Natural killer cell treated with Interleukin-12 subunit alpha and Interleukin-12 subunit beta and Interleukin-15 and Interleukin-18, amount 100 ng/mL, for 72 hours (primary cell): Measurements from ENCODE around the gene HLF. TPM values are rescaled to one million over a fixed set of nuclear protein-coding genes. Genes with fewer than 3 reads are reported as not detected.

Source experiments
- ATAC-seq, 2 donors: fragments of 150-1000 bp; cut with Tn5 transposase in 1 of 2; sonication (Bioruptor Pico), chemical (Tn5 transposase) in 1 of 2; 2 replicates each; pipeline ENCODE4 v1.10.0; 2021
- DNase-seq: peaks from one replicate; pipeline ENCODE4 v3.0.0; 2022; ENCODE audit warnings: low spot score
- H3K27ac Mint-ChIP-seq, 2 donors: 1 replicate in 1 of 2; 2 replicates in 1 of 2; pipeline ENCODE4 v1.8.0; 2022; ENCODE audit warnings: mixed read lengths in 2 of 2, mild to moderate bottlenecking in 1 of 2, moderate library complexity in 1 of 2
- H3K27me3 Mint-ChIP-seq, 2 donors: 1 replicate in 1 of 2; 2 replicates in 1 of 2; pipeline ENCODE4 v1.8.0; 2022; ENCODE audit warnings: mixed read lengths in 2 of 2
- H3K36me3 Mint-ChIP-seq: one replicate; pipeline ENCODE4 v1.8.0; 2022; ENCODE audit warnings: mixed read lengths
- H3K4me1 Mint-ChIP-seq, 2 donors: 1 replicate in 1 of 2; 2 replicates in 1 of 2; pipeline ENCODE4 v1.8.0; 2022; ENCODE audit warnings: low read depth in 2 of 2, mixed read lengths in 2 of 2, mild to moderate bottlenecking in 1 of 2
- H3K4me3 Mint-ChIP-seq: one replicate; pipeline ENCODE4 v1.8.0; 2022; ENCODE audit warnings: mixed read lengths
- H3K9me3 Mint-ChIP-seq: 2 replicates; pipeline ENCODE4 v1.8.0; 2022; ENCODE audit warnings: mixed read lengths
- total RNA-seq, 2 donors: library from RNA; stranded (reverse); gene quantifications; one replicate each; pipeline ENCODE4 v1.2.3, GENCODE V29; 2022

The HLF gene
- total RNA-seq, 2 donors from 2014 or later: 0.21 to 1.4 TPM

- H3K9me3 Mint-ChIP-seq: no peaks in the 10 kb centered on the region
- ATAC-seq: no peak
- no peak overlapping the region for H3K27ac Mint-ChIP-seq
- peaks cover 11% of the 10 kb centered on the region in 2 donors for H3K27me3 Mint-ChIP-seq
- no peaks in the 10 kb centered on the region for H3K36me3 Mint-ChIP-seq
- DNase-seq: no peak
- H3K4me1 Mint-ChIP-seq: peaks cover 6 to 15% of the 10 kb centered on the region in 2 donors
- H3K4me3 Mint-ChIP-seq: peak overlapping the region; percentile 53
Observed at GRCh38 chr17:55237841-55238178, 26.9 kb upstream of the HLF start.

DNA sequence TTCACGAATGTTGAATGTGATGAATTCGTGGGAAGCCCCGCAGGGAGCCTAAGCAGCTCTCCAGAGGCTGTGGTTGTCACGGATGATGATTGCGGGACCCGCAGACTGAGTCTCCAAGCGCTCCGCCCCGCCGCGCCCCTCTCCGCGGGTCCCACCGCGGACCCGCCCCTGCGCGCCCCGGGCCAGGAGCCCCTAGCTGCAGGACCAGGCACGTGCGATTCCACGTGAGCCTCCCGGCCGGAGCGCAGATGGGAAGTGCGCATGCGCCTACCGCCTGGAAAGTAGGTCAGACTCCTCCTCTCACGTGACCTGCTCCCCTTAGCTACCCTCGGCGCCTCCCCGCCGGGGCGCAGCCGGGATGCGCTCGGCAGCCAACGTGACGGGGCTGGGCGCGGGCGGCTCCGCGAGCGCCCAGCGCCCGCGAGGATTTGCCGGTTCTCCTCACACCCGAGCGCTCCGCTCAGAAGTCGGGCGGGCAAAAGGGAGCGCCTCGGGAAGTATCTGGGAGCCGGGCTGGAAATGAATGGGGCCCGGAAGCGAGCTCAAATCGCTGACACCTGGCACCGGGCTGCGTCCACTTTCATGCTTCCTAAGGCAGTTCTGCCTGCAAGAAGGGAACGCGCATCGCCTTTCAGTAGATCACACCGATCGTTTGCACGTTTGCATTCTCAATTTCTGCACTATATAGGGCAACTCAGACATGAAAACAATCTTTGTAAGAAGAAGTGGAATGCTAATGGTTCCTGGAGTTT lies 26.4 kb upstream of the HLF start:
- H3K4me3 Mint-ChIP-seq: peak overlapping the region; percentile 78
- no peak overlapping the region for H3K27ac Mint-ChIP-seq

DNA sequence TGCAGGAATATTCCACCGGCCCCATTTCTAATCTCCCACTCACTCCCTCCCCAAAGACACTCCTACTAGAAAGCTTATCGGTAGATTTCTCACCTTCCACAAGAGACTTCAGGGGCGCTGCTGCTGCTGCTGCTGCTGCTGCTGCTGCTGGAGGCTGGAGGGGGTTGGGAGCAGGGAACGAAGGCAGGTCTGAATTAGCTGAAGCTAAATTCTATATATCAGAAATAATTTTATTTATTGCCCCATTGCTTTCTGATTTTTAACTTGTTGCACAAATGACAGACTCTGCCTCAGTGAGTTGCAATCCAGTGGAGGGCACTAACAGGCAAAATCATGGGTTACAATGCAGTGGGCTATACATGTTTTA lies 25.8 kb upstream of the HLF start:
- Mint-ChIP-seq H3K36me3 (no peaks in the 10 kb centered on the region), H3K27ac (no peak overlapping the region), H3K9me3 (no peaks in the 10 kb centered on the region), H3K27me3 (peaks cover 11 to 16% of the 10 kb centered on the region in 2 donors), H3K4me3 (peak overlapping the region; percentile 78), H3K4me1 (peaks cover 6 to 15% of the 10 kb centered on the region in 2 donors)
- DNase-seq (no peak), ATAC-seq (no peak)

More for the DNA sequence above, 26.4 kb upstream of the HLF start:
- Mint-ChIP-seq H3K9me3 (no peaks in the 10 kb centered on the region), H3K4me1 (peaks cover 6 to 15% of the 10 kb centered on the region in 2 donors), H3K27me3 (peaks cover 11 to 16% of the 10 kb centered on the region in 2 donors), H3K36me3 (no peaks in the 10 kb centered on the region)
- DNase-seq (peak; percentile 82), ATAC-seq (peak; percentile 92 to 94)

DNA sequence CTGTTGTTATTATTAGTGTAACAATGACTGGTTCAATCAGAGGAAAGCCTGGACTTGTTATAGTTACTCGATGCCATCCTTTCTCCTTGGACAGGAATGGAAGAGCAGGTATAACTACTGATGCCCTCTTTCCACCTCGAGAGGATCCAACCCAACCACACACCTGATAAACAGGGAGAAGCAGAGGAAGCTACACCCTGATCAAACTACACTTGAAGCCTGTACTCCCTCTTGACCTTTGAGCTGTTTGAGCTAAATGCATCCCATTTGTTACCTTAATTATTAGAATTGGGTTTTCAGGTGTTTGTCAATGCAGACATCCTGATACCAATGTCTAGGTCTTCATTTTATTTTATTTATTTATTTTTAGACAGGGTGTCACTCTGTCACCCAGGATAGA lies 23.7 kb upstream of the HLF start:
- no peak overlapping the region for H3K4me3 Mint-ChIP-seq
- no peak overlapping the region for H3K27ac Mint-ChIP-seq
- peaks cover 26 to 29% of the 10 kb centered on the region in 2 donors for H3K27me3 Mint-ChIP-seq
- H3K4me1 Mint-ChIP-seq: peaks cover 6 to 15% of the 10 kb centered on the region in 2 donors
- ATAC-seq (no peak), DNase-seq (no peak)
- H3K36me3 Mint-ChIP-seq: no peaks in the 10 kb centered on the region
- no peaks in the 10 kb centered on the region for H3K9me3 Mint-ChIP-seq

DNA sequence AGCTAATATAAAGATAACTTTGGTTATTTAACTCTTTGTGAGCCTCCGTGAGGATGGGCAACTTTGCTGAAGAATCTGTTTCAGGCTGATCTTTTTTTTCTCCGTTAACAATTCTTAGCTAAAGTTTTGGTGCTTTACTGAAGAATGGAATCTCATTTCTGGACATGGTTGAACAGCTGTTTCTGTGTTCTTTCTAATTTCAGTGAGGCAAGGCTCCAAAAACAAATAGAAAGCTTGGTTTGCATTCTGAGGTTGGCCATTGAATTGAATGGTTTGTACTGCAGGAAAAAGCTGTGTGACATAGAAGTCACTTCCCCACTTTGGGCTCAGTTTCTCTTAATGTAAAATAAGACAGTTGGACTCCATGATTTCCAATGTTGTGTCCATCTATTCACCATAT lies 22.3 kb upstream of the HLF start:
- H3K4me3 Mint-ChIP-seq: no peak overlapping the region
- DNase-seq (no peak), ATAC-seq (no peak)
- no peaks in the 10 kb centered on the region for H3K9me3 Mint-ChIP-seq
- peaks cover 34 to 42% of the 10 kb centered on the region in 2 donors for H3K27me3 Mint-ChIP-seq
- H3K4me1 Mint-ChIP-seq: peaks cover under 1 to 10% of the 10 kb centered on the region in 2 donors
- H3K36me3 Mint-ChIP-seq: no peaks in the 10 kb centered on the region
- no peak overlapping the region for H3K27ac Mint-ChIP-seq

GRCh38 chr17:55245986-55246385 lies 18.8 kb upstream of the HLF start:
- H3K4me3 Mint-ChIP-seq: no peak overlapping the region
- H3K9me3 Mint-ChIP-seq: no peaks in the 10 kb centered on the region
- ATAC-seq: no peak
- H3K27ac Mint-ChIP-seq: no peak overlapping the region
- no peak for DNase-seq
- no peaks in the 10 kb centered on the region for H3K4me1 Mint-ChIP-seq
- no peaks in the 10 kb centered on the region for H3K36me3 Mint-ChIP-seq
- H3K27me3 Mint-ChIP-seq: peaks cover 34 to 58% of the 10 kb centered on the region in 2 donors

GRCh38 chr17:55246583-55246982 lies 18.2 kb upstream of the HLF start:
- Mint-ChIP-seq H3K36me3 (no peaks in the 10 kb centered on the region), H3K27me3 (peaks cover 34 to 63% of the 10 kb centered on the region in 2 donors), H3K9me3 (no peaks in the 10 kb centered on the region), H3K4me3 (no peak overlapping the region), H3K4me1 (no peaks in the 10 kb centered on the region), H3K27ac (no peak overlapping the region)
- ATAC-seq (no peak), DNase-seq (no peak)

- no peak overlapping the region for H3K4me3 Mint-ChIP-seq
- H3K4me1 Mint-ChIP-seq: no peaks in the 10 kb centered on the region
- H3K36me3 Mint-ChIP-seq: no peaks in the 10 kb centered on the region
- ATAC-seq (no peak), DNase-seq (no peak)
- H3K9me3 Mint-ChIP-seq: no peaks in the 10 kb centered on the region
- no peak overlapping the region for H3K27ac Mint-ChIP-seq
- H3K27me3 Mint-ChIP-seq: peaks cover 33 to 63% of the 10 kb centered on the region in 2 donors
Observed at GRCh38 chr17:55248077-55248476, 16.7 kb upstream of the HLF start.

- H3K4me1 Mint-ChIP-seq: no peaks in the 10 kb centered on the region
- H3K27me3 Mint-ChIP-seq: peaks cover 26 to 62% of the 10 kb centered on the region in 2 donors
- no peaks in the 10 kb centered on the region for H3K36me3 Mint-ChIP-seq
- no peak overlapping the region for H3K4me3 Mint-ChIP-seq
- DNase-seq: no peak
- H3K27ac Mint-ChIP-seq: no peak overlapping the region
- no peaks in the 10 kb centered on the region for H3K9me3 Mint-ChIP-seq
- no peak for ATAC-seq
Observed at GRCh38 chr17:55249861-55250260, 14.9 kb upstream of the HLF start.

GRCh38 chr17:55254375-55254774 lies 10.4 kb upstream of the HLF start:
- no peak for ATAC-seq

DNA sequence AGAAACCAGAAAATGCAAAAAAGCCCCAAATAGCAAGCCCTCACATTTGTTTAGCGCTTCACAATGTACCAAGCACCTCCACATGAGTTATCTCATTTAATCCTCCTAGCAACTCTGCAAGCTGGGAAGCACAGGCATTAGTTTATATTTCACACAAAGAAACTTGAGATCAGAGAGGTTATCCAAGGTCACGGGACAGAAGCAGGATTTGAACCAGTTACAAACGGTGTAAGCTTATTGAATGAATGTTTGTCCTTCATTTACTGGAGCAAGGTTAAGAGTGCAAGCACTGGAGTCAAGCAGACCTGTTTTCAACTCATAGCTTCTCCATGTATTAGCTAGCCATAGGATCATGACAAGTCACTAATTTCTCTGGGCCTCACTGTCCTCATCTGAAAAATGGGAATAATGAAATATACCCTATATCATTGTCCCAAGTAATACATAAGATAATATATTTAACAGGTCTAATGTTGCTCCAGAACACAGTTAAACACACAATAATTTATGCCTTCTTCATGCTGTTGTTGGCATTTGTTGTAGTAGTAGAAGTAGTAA lies 6.1 kb upstream of the HLF start:
- Mint-ChIP-seq H3K9me3 (no peaks in the 10 kb centered on the region), H3K4me3 (no peak overlapping the region), H3K36me3 (no peaks in the 10 kb centered on the region), H3K27ac (no peak overlapping the region), H3K4me1 (peaks cover 3 to 4% of the 10 kb centered on the region in 2 donors), H3K27me3 (peaks cover 34 to 63% of the 10 kb centered on the region in 2 donors)
- DNase-seq (no peak), ATAC-seq (no peak)

More at GRCh38 chr17:55254375-55254774, 10.4 kb upstream of the HLF start:
- Mint-ChIP-seq H3K27ac (no peak overlapping the region), H3K27me3 (peaks cover 20 to 49% of the 10 kb centered on the region in 2 donors), H3K9me3 (no peaks in the 10 kb centered on the region), H3K4me3 (no peak overlapping the region), H3K36me3 (no peaks in the 10 kb centered on the region), H3K4me1 (no peaks in the 10 kb centered on the region)
- DNase-seq: no peak

- H3K9me3 Mint-ChIP-seq: no peaks in the 10 kb centered on the region
- no peaks in the 10 kb centered on the region for H3K36me3 Mint-ChIP-seq
- no peak overlapping the region for H3K27ac Mint-ChIP-seq
- H3K4me3 Mint-ChIP-seq: no peak overlapping the region
- DNase-seq (no peak), ATAC-seq (no peak)
- H3K27me3 Mint-ChIP-seq: peaks cover 41 to 67% of the 10 kb centered on the region in 2 donors
- peaks cover 9 to 12% of the 10 kb centered on the region in 2 donors for H3K4me1 Mint-ChIP-seq
Observed at GRCh38 chr17:55259684-55260111, 5.1 kb upstream of the HLF start.

- peaks cover 41 to 64% of the 10 kb centered on the region in 2 donors for H3K27me3 Mint-ChIP-seq
Observed at GRCh38 chr17:55261311-55261710, 3.4 kb upstream of the HLF start.

GRCh38 chr17:55263569-55264277 lies 1.0 kb upstream of the HLF start:
- H3K36me3 Mint-ChIP-seq: no peaks in the 10 kb centered on the region
- ATAC-seq (no peak), DNase-seq (no peak)
- H3K27me3 Mint-ChIP-seq: peaks cover 55 to 83% of the 10 kb centered on the region in 2 donors
- H3K27ac Mint-ChIP-seq: no peak overlapping the region
- peak overlapping the region; percentile 70 for H3K4me3 Mint-ChIP-seq
- no peaks in the 10 kb centered on the region for H3K9me3 Mint-ChIP-seq
- H3K4me1 Mint-ChIP-seq: peaks cover 9 to 12% of the 10 kb centered on the region in 2 donors

More at GRCh38 chr17:55261311-55261710, 3.4 kb upstream of the HLF start:
- Mint-ChIP-seq H3K9me3 (no peaks in the 10 kb centered on the region), H3K4me1 (peaks cover 9 to 12% of the 10 kb centered on the region in 2 donors), H3K36me3 (no peaks in the 10 kb centered on the region), H3K27ac (no peak overlapping the region), H3K4me3 (no peak overlapping the region)
- ATAC-seq (no peak), DNase-seq (no peak)
